ENCODE data around the gene MRPS9.

Gene MRPS9

DNA sequence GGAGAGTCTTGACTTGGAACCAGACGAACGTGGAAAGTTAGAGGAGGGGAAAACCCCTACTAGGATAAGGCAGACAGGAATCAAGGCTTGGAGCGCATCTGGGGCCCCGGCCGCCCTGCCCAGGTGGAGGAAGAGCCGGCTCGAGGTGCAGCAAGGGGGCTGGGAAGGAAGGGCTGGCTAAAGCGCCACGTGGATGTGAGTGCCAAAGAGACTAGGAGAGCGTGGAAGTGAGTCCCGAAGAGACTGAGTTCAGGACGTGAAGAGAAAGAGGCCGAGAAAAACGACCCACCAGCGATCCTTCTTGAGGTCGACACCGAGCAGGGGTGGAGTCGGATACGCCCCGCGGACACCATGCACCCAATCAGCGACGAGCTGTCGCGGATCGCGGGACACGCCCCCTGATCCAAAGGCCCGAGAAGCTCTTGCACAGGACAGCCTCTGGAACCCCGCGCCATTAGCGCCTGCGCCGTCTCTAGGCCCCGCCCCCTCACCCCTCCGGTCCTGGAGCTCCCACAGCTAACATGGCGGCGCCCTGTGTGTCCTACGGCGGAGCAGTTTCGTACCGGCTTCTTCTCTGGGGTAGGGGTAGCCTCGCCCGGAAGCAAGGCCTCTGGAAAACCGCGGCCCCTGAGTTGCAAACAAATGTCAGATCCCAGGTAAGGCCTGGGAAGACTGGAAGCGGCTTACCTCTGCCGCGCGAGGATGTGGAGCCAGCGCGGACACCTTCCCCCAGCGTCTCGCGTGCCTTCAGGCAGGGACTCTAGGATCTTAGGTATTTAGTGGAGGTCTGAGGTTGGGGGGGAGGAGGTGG lies at the start of gene MRPS9:
Gene MRPS9, plus strand, starts transcription at position 498 of the 811 bp plus-strand sequence. Its CDS starts 24 bp downstream, at position 522.
- H3K4me3 ChIP-seq (ENCODE audit: low read depth, low read length): peak within 1 kb of the TSS; percentile 75
- peak; percentile 91 for DNase-seq (ENCODE audit: low read depth)
- TF ChIP-seq, protein P1, sequence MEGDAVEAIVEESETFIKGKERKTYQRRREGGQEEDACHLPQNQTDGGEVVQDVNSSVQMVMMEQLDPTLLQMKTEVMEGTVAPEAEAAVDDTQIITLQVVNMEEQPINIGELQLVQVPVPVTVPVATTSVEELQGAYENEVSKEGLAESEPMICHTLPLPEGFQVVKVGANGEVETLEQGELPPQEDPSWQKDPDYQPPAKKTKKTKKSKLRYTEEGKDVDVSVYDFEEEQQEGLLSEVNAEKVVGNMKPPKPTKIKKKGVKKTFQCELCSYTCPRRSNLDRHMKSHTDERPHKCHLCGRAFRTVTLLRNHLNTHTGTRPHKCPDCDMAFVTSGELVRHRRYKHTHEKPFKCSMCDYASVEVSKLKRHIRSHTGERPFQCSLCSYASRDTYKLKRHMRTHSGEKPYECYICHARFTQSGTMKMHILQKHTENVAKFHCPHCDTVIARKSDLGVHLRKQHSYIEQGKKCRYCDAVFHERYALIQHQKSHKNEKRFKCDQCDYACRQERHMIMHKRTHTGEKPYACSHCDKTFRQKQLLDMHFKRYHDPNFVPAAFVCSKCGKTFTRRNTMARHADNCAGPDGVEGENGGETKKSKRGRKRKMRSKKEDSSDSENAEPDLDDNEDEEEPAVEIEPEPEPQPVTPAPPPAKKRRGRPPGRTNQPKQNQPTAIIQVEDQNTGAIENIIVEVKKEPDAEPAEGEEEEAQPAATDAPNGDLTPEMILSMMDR (IDR thresholded peaks at IDR 0.05; ENCODE audit: low read depth, low read length, missing control alignments): no peak

DNA sequence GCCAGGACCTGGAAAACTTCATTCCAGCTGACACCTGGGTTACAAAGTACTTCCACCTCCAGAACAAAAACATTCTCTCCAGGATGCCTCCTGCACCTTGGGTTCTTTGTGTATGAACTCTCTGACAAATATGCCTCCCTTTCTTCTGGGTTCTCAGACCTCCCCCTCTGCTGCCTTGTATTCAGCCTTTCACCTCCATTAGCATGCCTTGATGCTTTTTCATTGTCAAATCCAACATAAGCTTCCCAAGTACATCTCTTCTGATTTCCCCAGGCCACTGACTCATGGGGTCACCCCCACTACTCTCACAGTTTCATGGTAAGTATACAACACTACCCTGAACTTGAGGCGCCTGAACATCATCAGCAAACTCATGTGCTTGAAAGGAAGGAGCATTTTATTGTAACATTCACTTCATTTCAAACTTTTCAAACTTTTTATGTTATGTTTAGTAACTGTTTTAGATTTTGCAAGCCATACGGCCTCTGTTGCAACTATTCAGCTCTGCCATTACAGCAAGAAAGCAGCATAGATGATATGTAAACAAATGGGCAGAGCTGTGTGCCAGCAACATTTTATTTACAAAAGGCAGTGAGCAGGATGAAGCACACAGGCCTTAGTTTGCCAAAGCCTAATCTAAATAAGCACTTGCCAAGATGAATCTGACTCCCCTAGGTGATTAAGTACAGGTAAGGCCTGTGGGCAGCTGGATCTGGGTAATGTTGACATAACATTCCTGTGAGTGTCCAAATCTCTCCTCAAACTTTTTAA lies 32.5 kb upstream of the MRPS9 start:
- TF ChIP-seq, protein P1 (IDR thresholded peaks at IDR 0.05; ENCODE audit: low read depth, low read length, missing control alignments): no peak
- DNase-seq (ENCODE audit: low read depth): no peak
- H3K4me3 ChIP-seq (ENCODE audit: low read depth, low read length): no peak overlapping the region

DNA sequence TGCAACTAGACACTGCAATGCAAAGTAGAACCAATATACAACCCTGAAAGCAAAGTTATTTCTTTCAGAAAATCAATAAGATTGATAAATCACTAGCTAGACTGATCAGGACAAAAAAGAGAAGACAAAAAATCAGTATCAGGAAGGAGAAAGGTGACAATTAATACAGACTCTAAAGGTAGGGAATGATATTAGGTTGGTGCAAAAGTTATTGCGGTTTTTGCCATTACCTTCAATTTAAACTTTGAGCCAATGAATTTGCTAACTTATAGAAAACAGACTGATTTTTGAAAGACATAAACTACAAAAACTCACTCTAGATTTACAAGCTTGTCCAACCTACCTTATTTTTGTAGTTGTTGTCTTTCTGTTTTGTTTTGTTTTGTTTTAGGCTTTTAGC lies 30.5 kb upstream of the MRPS9 start:
- no peak for DNase-seq (ENCODE audit: low read depth)
- no peak overlapping the region for H3K4me3 ChIP-seq (ENCODE audit: low read depth, low read length)
- TF ChIP-seq, protein P1 (IDR thresholded peaks at IDR 0.05; ENCODE audit: low read depth, low read length, missing control alignments): no peak

DNA sequence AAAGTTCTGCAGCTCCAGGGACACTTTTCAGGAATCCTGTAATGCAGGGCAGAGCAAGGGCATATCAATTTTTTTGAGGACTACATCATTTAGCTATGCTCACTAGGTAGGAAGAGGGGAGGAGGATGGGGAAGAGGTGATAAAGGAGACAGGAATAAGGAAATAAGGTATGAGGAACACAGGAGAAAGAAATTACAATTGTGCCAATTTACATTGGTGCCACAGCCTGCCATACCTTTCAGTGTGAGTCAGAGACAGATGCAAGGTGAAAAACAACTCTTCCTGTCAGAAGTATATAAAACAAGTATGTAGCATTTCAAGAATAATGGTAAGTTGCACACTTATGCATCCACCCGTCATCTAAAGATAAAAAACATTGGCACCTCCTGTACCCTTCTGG lies 5.4 kb upstream of the MRPS9 start:
- TF ChIP-seq, protein P1 (IDR thresholded peaks at IDR 0.05; ENCODE audit: low read depth, low read length, missing control alignments): no peak
- H3K4me3 ChIP-seq (ENCODE audit: low read depth, low read length): no peak overlapping the region
- DNase-seq (ENCODE audit: low read depth): no peak

DNA sequence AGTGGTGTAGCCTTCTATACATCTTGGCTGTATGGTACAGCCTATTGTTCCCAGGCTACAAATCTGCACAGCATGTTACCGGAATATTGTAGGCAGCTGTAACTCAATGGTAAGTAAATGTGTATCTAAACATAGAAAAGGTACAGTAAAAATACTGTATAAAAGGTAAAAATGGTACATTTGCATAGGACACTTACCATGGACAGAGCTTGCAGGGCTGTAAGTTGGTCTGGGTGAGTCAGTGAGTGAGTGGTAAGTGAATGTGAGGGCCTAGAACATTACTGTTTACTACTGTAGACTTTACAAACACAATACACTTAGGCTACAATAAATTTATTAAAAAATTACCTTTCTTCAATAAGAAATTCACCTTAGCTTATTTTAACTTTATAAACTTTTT lies 3.7 kb upstream of the MRPS9 start:
- H3K4me3 ChIP-seq (ENCODE audit: low read depth, low read length): no peak overlapping the region
- no peak for DNase-seq (ENCODE audit: low read depth)
- TF ChIP-seq, protein P1 (IDR thresholded peaks at IDR 0.05; ENCODE audit: low read depth, low read length, missing control alignments): no peak

DNA sequence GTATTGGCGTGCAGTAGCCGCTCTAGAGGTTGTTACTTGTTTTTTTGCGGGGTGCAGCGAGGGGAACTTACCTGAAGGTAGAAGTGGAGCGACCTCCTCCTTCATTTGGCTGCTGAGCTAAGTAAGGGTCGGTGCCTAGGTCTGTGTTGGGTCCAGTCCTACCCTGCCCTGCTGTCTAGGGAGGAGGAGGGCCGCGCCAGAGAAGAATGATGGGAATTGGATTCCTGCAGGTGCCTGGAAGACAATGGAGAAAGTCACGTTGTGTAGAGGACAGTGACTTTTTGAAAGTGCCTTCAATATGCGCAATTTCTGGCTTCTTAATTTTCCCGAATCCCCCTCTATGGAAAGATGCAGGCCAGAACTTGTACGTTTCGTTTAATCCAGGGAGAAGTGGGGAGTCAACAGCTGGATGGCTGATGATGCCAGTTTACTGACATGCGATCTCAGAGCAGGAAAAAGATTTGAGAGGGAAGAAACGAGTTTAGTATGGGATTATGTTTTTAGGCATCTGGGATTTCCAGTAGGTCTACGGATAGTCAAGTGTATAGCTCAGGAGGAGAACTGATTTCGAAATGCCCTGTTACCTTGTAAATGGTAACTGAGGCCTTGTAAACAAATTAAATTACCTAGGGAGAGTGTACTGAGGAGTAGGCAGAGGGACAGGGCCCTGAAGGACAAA lies 653 bp downstream of the MRPS9 start:
- peak overlapping the region; percentile 75 for H3K4me3 ChIP-seq (ENCODE audit: low read depth, low read length)
- TF ChIP-seq, protein P1 (IDR thresholded peaks at IDR 0.05; ENCODE audit: low read depth, low read length, missing control alignments): no peak
- DNase-seq (ENCODE audit: low read depth): no peak
